Sigmoid colon (tissue), 4 donors: ENCODE measurements around the gene METRNL.

Experiments used
- CTCF ChIP-seq, 4 experiments: fragments of 450-650 bp in 3 of 4; fragments of 200-600 bp in 1 of 4; IDR thresholded peaks; one replicate each; pipeline ENCODE4 v1.5.1; 2016 to 2019; ENCODE audit warnings: antibody characterized with exemption in 4 of 4, mild to moderate bottlenecking in 3 of 4, moderate library complexity in 2 of 4
- POLR2AphosphoS5 ChIP-seq, 4 donors: sonication (generic); formaldehyde crosslinking; IDR thresholded peaks; one replicate each; pipeline ENCODE4 v1.6.1; 2017; ENCODE audit warnings: antibody characterized with exemption in 4 of 4

GRCh38 chr17:83036193-83036592, 43.2 kb upstream of the METRNL start:
- TF ChIP-seq CTCF (IDR thresholded peaks at IDR 0.05) (no peak), POLR2AphosphoS5 (IDR thresholded peaks at IDR 0.05) (no peak)
